GM12872 (cell line): Measurements from ENCODE around the gene INPP5B.

ENCODE experiments used
- TF ChIP-seq, protein P1 (sequence below): IDR thresholded peaks from 3 replicates; pipeline ENCODE4 v1.5.1; 2011; ENCODE audit warnings: low read depth, mild to moderate bottlenecking, low read length, moderate library complexity; ENCODE audit not compliant: insufficient read depth

INPP5B gene

GRCh38 chr1:37945743-37946702 lies 830 bp downstream of the INPP5B start:
- TF ChIP-seq, protein P1, sequence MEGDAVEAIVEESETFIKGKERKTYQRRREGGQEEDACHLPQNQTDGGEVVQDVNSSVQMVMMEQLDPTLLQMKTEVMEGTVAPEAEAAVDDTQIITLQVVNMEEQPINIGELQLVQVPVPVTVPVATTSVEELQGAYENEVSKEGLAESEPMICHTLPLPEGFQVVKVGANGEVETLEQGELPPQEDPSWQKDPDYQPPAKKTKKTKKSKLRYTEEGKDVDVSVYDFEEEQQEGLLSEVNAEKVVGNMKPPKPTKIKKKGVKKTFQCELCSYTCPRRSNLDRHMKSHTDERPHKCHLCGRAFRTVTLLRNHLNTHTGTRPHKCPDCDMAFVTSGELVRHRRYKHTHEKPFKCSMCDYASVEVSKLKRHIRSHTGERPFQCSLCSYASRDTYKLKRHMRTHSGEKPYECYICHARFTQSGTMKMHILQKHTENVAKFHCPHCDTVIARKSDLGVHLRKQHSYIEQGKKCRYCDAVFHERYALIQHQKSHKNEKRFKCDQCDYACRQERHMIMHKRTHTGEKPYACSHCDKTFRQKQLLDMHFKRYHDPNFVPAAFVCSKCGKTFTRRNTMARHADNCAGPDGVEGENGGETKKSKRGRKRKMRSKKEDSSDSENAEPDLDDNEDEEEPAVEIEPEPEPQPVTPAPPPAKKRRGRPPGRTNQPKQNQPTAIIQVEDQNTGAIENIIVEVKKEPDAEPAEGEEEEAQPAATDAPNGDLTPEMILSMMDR = no peak

DNA sequence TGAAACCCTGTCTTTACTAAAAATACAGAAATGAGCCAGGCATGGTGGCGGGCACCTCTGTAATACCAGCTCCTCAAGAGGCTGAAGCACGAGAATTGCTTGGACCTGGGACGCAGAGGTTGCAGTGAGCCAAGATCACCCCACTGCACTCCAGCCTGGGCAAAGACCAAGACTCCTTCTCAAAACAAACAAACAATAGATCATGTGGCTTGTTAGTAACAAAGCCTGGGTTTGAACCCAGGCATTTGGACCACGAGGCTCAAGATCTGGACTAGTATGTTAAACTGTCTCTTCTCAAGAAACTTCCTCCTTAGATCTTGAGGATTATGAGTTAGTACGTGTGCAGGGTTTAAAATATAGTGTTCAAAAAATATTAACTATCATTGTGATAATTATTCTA lies 1.6 kb downstream of the INPP5B start:
- TF ChIP-seq, protein P1 = no peak

DNA sequence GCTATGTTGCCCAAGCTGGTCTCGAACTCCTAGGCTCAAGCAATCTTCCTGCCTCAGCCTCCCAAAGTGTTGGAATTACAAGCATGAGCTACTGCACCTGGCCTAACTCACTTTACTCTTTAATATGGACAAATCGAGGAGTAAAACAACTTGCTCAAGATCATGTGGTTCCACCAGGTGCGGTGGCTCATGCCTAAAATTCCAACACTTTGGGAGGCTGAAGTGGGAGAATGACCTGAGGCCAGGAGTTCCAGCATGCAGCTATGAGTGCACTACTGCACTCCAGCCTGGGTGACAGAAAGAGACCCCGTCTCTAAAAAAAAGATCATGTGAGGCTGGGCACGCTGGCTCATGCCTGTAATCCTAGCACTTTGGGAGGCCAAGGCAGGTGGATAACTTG lies 2.0 kb downstream of the INPP5B start:
- TF ChIP-seq, protein P1 = no peak

DNA sequence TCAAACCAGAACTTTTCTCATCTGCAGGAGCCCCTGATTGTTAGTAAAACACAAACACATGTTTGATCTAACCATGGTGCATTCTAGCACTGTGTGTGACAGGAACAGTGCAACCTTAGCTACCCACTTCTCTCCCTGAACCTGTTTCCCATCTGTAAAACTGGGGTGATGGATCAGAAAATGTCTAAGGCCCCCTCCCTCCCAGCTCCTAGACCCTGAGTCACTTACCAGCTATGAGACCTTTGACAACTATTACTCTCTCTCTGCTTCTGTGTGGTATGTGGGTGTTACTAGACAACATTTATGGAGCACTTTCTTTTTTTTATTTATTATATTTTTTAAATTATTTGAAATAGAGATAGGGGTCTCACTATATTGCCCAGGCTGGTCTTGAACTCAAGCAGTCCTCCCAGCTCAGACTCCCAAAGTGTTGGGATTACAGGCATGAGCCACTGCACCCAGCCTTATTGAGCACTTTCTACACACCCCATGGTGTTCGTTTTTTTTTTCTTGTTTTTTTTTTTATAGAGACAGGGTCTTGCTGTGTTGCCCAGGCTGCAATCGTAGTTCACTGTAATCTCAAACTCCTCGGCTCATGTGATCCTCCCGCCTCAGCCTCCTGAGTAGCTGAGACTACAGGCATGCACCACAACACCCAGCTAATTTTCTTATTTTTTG lies 2.6 kb downstream of the INPP5B start:
- TF ChIP-seq, protein P1 = no peak

GRCh38 chr1:37940299-37940947 lies 6.4 kb downstream of the INPP5B start:
- TF ChIP-seq, protein P1 = no peak

DNA sequence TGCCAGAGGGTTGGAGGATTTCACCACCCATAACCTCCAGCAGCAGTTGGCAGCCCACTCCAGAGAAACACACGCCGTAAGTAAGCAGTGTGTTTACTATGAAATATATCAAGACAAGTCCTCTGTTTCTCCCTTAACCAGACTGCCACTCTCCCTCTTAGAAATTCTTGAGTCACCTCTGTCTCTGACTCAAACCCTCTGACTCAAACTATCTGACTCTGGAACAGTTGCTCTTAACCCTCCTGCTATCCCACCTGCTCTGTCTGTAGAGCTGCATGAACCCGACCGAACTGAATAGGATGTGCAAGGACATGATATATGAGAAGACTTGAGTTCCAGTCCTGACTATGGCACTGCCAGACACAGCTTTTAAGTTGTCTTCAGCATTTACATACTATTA lies 14.1 kb downstream of the INPP5B start:
- TF ChIP-seq, protein P1 = no peak
